ENCODE measurements around the gene PRM2.

Gene PRM2

GRCh38 chr16:11276143-11276895, at the start of gene PRM2:
Gene PRM2, minus strand, starts transcription at chr16:11276480. Its CDS starts 110 bp downstream, at chr16:11276370.
- H3K4me3 ChIP-seq (ENCODE audit: low read length) = no peak within 1 kb of the TSS
- no peak for TF ChIP-seq CTCF (IDR thresholded peaks at IDR 0.05; ENCODE audit: insufficient read depth, low read depth, low read length, missing control alignments)
- no peak for DNase-seq (ENCODE audit: low read depth)

- no peak for TF ChIP-seq CTCF (IDR thresholded peaks at IDR 0.05; ENCODE audit: insufficient read depth, low read depth, low read length, missing control alignments)
- DNase-seq (ENCODE audit: low read depth) = no peak
- H3K4me3 ChIP-seq (ENCODE audit: low read length) = no peak overlapping the region
Observed at GRCh38 chr16:11325404-11326083, 49.3 kb upstream of the PRM2 start.

- DNase-seq (ENCODE audit: low read depth) = no peak
- TF ChIP-seq CTCF (IDR thresholded peaks at IDR 0.05; ENCODE audit: insufficient read depth, low read depth, low read length, missing control alignments) = no peak
Observed at GRCh38 chr16:11323551-11324336, 47.5 kb upstream of the PRM2 start.

GRCh38 chr16:11322823-11323222, 46.5 kb upstream of the PRM2 start:
- no peak overlapping the region for H3K4me3 ChIP-seq (ENCODE audit: low read length)
- TF ChIP-seq CTCF (IDR thresholded peaks at IDR 0.05; ENCODE audit: insufficient read depth, low read depth, low read length, missing control alignments) = no peak
- no peak for DNase-seq (ENCODE audit: low read depth)

More at GRCh38 chr16:11323551-11324336, 47.5 kb upstream of the PRM2 start:
- no peak overlapping the region for H3K4me3 ChIP-seq (ENCODE audit: low read length)

- no peak for TF ChIP-seq CTCF (IDR thresholded peaks at IDR 0.05; ENCODE audit: insufficient read depth, low read depth, low read length, missing control alignments)
- no peak for DNase-seq (ENCODE audit: low read depth)
Observed at GRCh38 chr16:11321662-11322061, 45.4 kb upstream of the PRM2 start.

GRCh38 chr16:11320170-11320569, 43.9 kb upstream of the PRM2 start:
- TF ChIP-seq CTCF (IDR thresholded peaks at IDR 0.05; ENCODE audit: insufficient read depth, low read depth, low read length, missing control alignments) = no peak
- DNase-seq (ENCODE audit: low read depth) = no peak
- no peak overlapping the region for H3K4me3 ChIP-seq (ENCODE audit: low read length)

More at GRCh38 chr16:11321662-11322061, 45.4 kb upstream of the PRM2 start:
- H3K4me3 ChIP-seq (ENCODE audit: low read length) = no peak overlapping the region

Data from epithelial cell of esophagus (primary cell).